Amniotic stem cell (primary cell): ENCODE results near the gene CAPN11.
"Not testable (repeated sequence)": the region's sequence is repeated elsewhere in the genome, so short reads cannot be mapped to it uniquely, and the experiment has no call there.

Experiments
- DNase-seq: peaks from one replicate; lab custom pipeline; 2025; lab: John Stamatoyannopoulos, UW

CAPN11 gene

GRCh38 chr6:44131892-44132291, 26.7 kb upstream of the CAPN11 start:
- no peak for DNase-seq

- no peak for DNase-seq
Measured at GRCh38 chr6:44132476-44132875, 26.1 kb upstream of the CAPN11 start.

- DNase-seq, result peak; percentile 21
Measured at GRCh38 chr6:44133003-44133931, 25.4 kb upstream of the CAPN11 start.

- no peak for DNase-seq
Measured at GRCh38 chr6:44133981-44134711, 24.5 kb upstream of the CAPN11 start.

GRCh38 chr6:44135173-44135758, 23.4 kb upstream of the CAPN11 start:
- DNase-seq, result no peak

GRCh38 chr6:44135875-44136274, 22.7 kb upstream of the CAPN11 start:
- no peak for DNase-seq

GRCh38 chr6:44138717-44139350, 19.8 kb upstream of the CAPN11 start:
- DNase-seq, result no peak

- no peak for DNase-seq
Measured at GRCh38 chr6:44139351-44139743, 19.3 kb upstream of the CAPN11 start.

- no peak for DNase-seq
Measured at GRCh38 chr6:44142835-44143234, 15.8 kb upstream of the CAPN11 start.

GRCh38 chr6:44143731-44144130, 14.9 kb upstream of the CAPN11 start:
- DNase-seq, result no peak

GRCh38 chr6:44144536-44144935, 14.1 kb upstream of the CAPN11 start:
- DNase-seq, result not testable (repeated sequence)

GRCh38 chr6:44145839-44146238, 12.8 kb upstream of the CAPN11 start:
- no peak for DNase-seq

GRCh38 chr6:44146685-44147084, 11.9 kb upstream of the CAPN11 start:
- no peak for DNase-seq

- DNase-seq, result no peak
Measured at GRCh38 chr6:44147256-44147655, 11.4 kb upstream of the CAPN11 start.

- DNase-seq, result no peak
Measured at GRCh38 chr6:44148306-44148705, 10.3 kb upstream of the CAPN11 start.

- no peak for DNase-seq
Measured at GRCh38 chr6:44149369-44150012, 9.1 kb upstream of the CAPN11 start.

GRCh38 chr6:44150317-44150917, 8.2 kb upstream of the CAPN11 start:
- DNase-seq, result no peak

- DNase-seq, result no peak
Measured at GRCh38 chr6:44151348-44152108, 7.1 kb upstream of the CAPN11 start.

- no peak for DNase-seq
Measured at GRCh38 chr6:44152109-44152461, 6.5 kb upstream of the CAPN11 start.

GRCh38 chr6:44152533-44152932, 6.1 kb upstream of the CAPN11 start:
- no peak for DNase-seq

GRCh38 chr6:44154067-44154466, 4.6 kb upstream of the CAPN11 start:
- DNase-seq, result no peak
